Mononuclear cell (primary cell): Measurements from ENCODE around the gene PPM1L. TPM values are rescaled to one million over a fixed set of nuclear protein-coding genes. Genes with fewer than 3 reads are reported as not detected.

Experiments
- H3K27me3 ChIP-seq: 2 replicates; pipeline ENCODE4 v1.6.0; 2011; ENCODE audit warnings: low read length, control low read depth; ENCODE audit not compliant: insufficient read depth
- H3K4me1 ChIP-seq: 2 replicates; pipeline ENCODE4 v1.5.1; 2011; ENCODE audit warnings: mild to moderate bottlenecking, low read length, control low read depth; ENCODE audit not compliant: insufficient read depth
- H3K4me3 ChIP-seq: 2 replicates; pipeline ENCODE4 v1.5.1; 2011; ENCODE audit warnings: mild to moderate bottlenecking, low read length, moderate library complexity
- H3K9me3 ChIP-seq: 2 replicates; pipeline ENCODE4 v1.5.1; 2011; ENCODE audit warnings: low read depth, mild to moderate bottlenecking, control low read depth, low read length
- total RNA-seq: library from RNA; depleted of rRNA; stranded (reverse); fragments of >200 nt; gene quantifications from one replicate; pipeline ENCODE4 v1.2.3, GENCODE V29; 2012

The PPM1L gene
- total RNA-seq, 1 donor: 14.5 TPM

GRCh38 chr3:161093895-161094294 is 337.9 kb downstream of the PPM1L start:
- no peaks in the 10 kb centered on the region for H3K9me3 ChIP-seq
- H3K27me3 ChIP-seq: no peaks in the 10 kb centered on the region
- H3K4me3 ChIP-seq: no peak overlapping the region

DNA sequence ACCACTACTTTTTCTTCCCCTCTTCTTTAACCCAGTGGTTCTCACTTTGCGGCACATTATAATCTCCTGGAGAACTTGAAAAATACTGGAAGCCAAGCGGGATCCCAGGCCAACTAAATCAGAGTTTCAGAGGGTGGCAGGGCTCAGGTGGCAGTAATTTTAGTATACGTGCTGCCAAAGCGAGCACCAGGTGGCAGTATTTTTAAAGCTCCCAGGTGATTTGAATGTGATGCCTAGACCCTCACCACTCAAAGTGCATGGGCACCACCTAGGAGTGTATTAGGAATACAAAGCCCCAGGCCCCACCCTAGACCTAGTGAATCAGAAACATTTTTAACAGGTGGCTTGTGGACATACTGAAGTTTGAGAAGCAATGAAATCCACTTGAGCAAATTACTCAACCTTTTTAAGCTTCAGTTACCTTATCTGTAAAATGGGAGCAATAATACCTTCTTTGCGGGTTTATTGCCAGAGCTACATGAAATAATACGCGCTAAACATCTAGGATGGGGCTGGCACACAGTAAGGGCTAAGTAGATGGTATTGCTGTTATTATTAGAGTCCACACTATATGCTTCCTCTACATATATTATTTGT is 340.8 kb downstream of the PPM1L start:
- no peaks in the 10 kb centered on the region for H3K9me3 ChIP-seq
- no peak overlapping the region for H3K4me3 ChIP-seq
- H3K4me1 ChIP-seq: no peaks in the 10 kb centered on the region
- no peaks in the 10 kb centered on the region for H3K27me3 ChIP-seq

More at GRCh38 chr3:161093895-161094294, 337.9 kb downstream of the PPM1L start:
- H3K4me1 ChIP-seq: no peaks in the 10 kb centered on the region

- Histone ChIP-seq H3K4me3 (no peak overlapping the region), H3K4me1 (peaks cover 6% of the 10 kb centered on the region), H3K9me3 (no peaks in the 10 kb centered on the region), H3K27me3 (no peaks in the 10 kb centered on the region)
Measured at GRCh38 chr3:161100994-161101393, 345.0 kb downstream of the PPM1L start.

- no peaks in the 10 kb centered on the region for H3K9me3 ChIP-seq
- no peaks in the 10 kb centered on the region for H3K27me3 ChIP-seq
- peaks cover 6% of the 10 kb centered on the region for H3K4me1 ChIP-seq
- H3K4me3 ChIP-seq: no peak overlapping the region
Measured at GRCh38 chr3:161101609-161102008, 345.6 kb downstream of the PPM1L start.

GRCh38 chr3:161103776-161104385 is 347.9 kb downstream of the PPM1L start:
- Histone ChIP-seq H3K27me3 (no peaks in the 10 kb centered on the region), H3K4me3 (no peak overlapping the region), H3K9me3 (no peaks in the 10 kb centered on the region), H3K4me1 (peaks cover 13% of the 10 kb centered on the region)

DNA sequence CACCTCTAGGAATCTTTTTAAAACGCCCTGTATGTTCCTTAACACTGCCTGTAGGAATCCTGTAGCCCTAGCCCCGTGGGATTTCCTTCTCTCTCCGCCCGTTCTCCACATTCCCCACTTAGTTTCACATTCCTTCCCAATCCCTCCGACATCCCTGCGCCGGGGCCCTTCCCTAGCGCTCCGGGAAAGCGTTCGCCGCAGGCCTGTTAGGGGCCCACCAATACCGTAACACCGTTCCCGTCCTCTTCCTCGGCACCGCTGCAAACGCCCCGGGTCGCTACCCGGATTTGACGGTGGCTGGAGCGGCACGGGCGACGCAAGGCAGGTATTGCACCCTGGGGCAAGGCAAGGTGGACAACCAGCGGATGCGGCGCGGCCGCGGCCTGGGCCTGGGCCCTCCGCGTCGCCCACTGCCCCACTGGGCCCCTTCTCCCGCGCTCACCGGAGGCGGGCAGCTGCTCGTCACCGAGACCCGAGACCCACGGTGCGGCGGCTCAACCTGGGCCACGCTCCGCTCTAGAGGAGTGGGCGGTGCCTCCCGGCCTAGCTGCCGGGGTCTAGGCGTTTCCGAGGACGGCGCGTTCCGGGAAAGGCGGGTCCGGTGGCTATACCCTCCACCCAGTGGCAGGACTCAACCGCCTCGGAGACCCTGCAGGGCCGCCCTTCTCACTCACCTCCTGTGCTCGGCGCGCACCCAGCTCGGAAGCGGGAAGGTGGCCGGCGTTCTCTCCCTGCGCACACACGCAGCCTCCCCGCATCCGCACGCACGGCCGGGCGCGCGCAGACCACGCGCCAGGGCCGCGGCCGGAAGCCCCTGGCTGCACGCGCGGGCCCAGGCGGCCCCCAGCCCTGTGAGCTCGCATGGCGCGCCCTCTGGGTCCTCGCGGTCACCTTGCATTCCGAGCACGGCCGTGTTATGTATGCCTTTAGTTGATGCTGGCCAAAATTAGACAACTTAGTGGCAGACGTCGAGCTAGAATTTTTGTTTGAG is 348.8 kb downstream of the PPM1L start, which contains the start of gene B3GALNT1:
TSS of gene B3GALNT1 (minus strand) at position 789 of the 991 bp plus-strand sequence. CDS start 18,595 bp downstream, outside the sequence.
- Histone ChIP-seq H3K27me3 (no peaks in the 10 kb centered on the region), H3K4me3 (peak within 1 kb of the TSS; percentile 48), H3K4me1 (peaks cover 16% of the 10 kb centered on the region), H3K9me3 (no peaks in the 10 kb centered on the region)

- Histone ChIP-seq H3K27me3 (no peaks in the 10 kb centered on the region), H3K4me1 (peaks cover 16% of the 10 kb centered on the region), H3K9me3 (no peaks in the 10 kb centered on the region), H3K4me3 (no peak overlapping the region)
Measured at GRCh38 chr3:161107311-161107710, 351.3 kb downstream of the PPM1L start.

DNA sequence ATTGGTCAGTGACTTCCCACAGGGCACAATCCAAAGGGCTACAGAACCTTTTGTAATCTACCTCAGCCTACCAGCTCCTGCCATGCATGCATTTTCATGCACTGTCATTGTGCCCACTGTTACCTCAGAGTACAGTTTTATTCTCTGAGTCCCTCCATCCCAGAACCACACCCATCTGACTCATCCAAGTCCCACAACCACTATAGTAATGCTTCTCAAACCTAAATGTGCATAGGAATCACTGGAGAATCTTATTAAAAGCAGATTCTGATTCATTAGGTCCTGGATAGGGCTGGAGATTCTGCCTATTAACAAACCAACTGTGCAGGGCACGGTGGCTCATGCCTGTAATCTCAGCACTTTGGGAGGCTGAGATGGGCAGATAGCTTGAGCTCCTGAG is 352.8 kb downstream of the PPM1L start:
- H3K4me3 ChIP-seq: no peak overlapping the region
- peaks cover 16% of the 10 kb centered on the region for H3K4me1 ChIP-seq
- no peaks in the 10 kb centered on the region for H3K27me3 ChIP-seq
- no peaks in the 10 kb centered on the region for H3K9me3 ChIP-seq

DNA sequence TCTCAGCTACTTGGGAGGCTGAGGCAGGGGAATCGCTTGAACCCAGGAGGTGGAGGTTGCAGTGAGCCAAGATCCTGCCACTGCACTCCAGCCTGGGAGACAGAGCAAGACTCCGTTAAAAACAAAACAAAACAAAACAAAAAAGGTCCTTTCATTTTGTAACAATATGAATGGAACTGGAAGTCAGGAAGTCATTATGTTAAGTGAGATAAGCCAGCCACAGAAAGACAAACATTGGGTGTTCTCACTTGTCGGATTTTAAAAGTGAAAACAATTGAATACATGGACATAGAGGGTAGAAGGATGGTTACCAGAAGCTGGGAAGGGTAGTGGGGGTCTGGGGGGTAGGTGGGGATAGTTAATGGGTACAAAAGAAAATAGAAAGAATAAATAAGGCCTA is 361.6 kb downstream of the PPM1L start:
- Histone ChIP-seq H3K4me1 (no peaks in the 10 kb centered on the region), H3K4me3 (no peak overlapping the region), H3K27me3 (no peaks in the 10 kb centered on the region), H3K9me3 (no peaks in the 10 kb centered on the region)

- Histone ChIP-seq H3K4me3 (no peak overlapping the region), H3K9me3 (peaks cover 8% of the 10 kb centered on the region), H3K27me3 (no peaks in the 10 kb centered on the region), H3K4me1 (no peaks in the 10 kb centered on the region)
Measured at GRCh38 chr3:161126495-161126894, 370.5 kb downstream of the PPM1L start.

Other genes starting within 250 kb of the PPM1L start
- gene KPNA4, start 190.7 kb upstream of the PPM1L start, total RNA-seq: 32.8 TPM
- not detected for gene ARL14, start 79.1 kb upstream of the PPM1L start, total RNA-seq